Liver (tissue), 3 donors: Measurements from ENCODE around the gene RSPH10B.

ENCODE experiments used
- ATF3 ChIP-seq: IDR thresholded peaks from 2 replicates; pipeline ENCODE4 v1.6.1; 2016; ENCODE audit warnings: antibody characterized with exemption
- EGR1 ChIP-seq, 2 donors: IDR thresholded peaks; 2 replicates each; pipeline ENCODE4 v1.6.1; 2016 to 2018; ENCODE audit warnings: antibody characterized with exemption in 2 of 2, low read depth in 2 of 2
- GABPA ChIP-seq, 2 donors: IDR thresholded peaks in 1 of 2; conservative IDR thresholded peaks in 1 of 2; 2 replicates each; pipeline ENCODE4 v1.6.1; 2016; ENCODE audit warnings: antibody characterized with exemption in 2 of 2, mild to moderate bottlenecking in 1 of 2, moderate library complexity in 1 of 2
- HNF4A ChIP-seq, 2 donors: conservative IDR thresholded peaks; 2 replicates each; pipeline ENCODE4 v1.6.1; 2016; ENCODE audit warnings: antibody characterized with exemption in 2 of 2, mild to moderate bottlenecking in 2 of 2
- JUND ChIP-seq, 2 donors: IDR thresholded peaks; 2 replicates each; pipeline ENCODE4 v1.6.1; 2016; ENCODE audit warnings: antibody characterized with exemption in 2 of 2
- MAX ChIP-seq: IDR thresholded peaks from 2 replicates; pipeline ENCODE4 v1.6.1; 2016; ENCODE audit warnings: antibody characterized with exemption
- NR2F2 ChIP-seq: IDR thresholded peaks from 2 replicates; pipeline ENCODE4 v1.6.1; 2016; ENCODE audit warnings: antibody characterized with exemption
- RAD21 ChIP-seq, 2 donors: IDR thresholded peaks; 2 replicates each; pipeline ENCODE4 v1.6.1; 2016; ENCODE audit warnings: antibody characterized with exemption in 2 of 2, mild to moderate bottlenecking in 2 of 2
- SP1 ChIP-seq: IDR thresholded peaks from 2 replicates; pipeline ENCODE4 v1.6.1; 2018; ENCODE audit warnings: antibody characterized with exemption, mild to moderate bottlenecking
- TAF1 ChIP-seq: conservative IDR thresholded peaks from 2 replicates; pipeline ENCODE4 v1.6.1; 2016; ENCODE audit warnings: antibody characterized with exemption, mild to moderate bottlenecking
- YY1 ChIP-seq: IDR thresholded peaks from 2 replicates; pipeline ENCODE4 v1.6.1; 2016; ENCODE audit warnings: antibody characterized with exemption, mild to moderate bottlenecking
- ZBTB33 ChIP-seq: IDR thresholded peaks from 2 replicates; pipeline ENCODE4 v1.6.1; 2016; ENCODE audit warnings: antibody characterized with exemption
- TF ChIP-seq, protein P1 (sequence below): fragments of 150-350 bp; IDR thresholded peaks from 2 replicates; pipeline ENCODE4 v1.5.1; 2017; ENCODE audit warnings: improper control_type of control experiment, low read depth, low read length; ENCODE audit not compliant: missing input control
- TF ChIP-seq, protein P2 (sequence below): IDR thresholded peaks from 2 replicates; pipeline ENCODE4 v1.6.1; 2016; ENCODE audit warnings: antibody characterized with exemption, mild to moderate bottlenecking
- donor health status: healthy.
- donor health status: healthy.

GRCh38 chr7:6011541-6011940 is 41.1 kb upstream of the RSPH10B start:
- TF ChIP-seq JUND (IDR thresholded peaks at IDR 0.05): no peak
- TF ChIP-seq, protein P1, sequence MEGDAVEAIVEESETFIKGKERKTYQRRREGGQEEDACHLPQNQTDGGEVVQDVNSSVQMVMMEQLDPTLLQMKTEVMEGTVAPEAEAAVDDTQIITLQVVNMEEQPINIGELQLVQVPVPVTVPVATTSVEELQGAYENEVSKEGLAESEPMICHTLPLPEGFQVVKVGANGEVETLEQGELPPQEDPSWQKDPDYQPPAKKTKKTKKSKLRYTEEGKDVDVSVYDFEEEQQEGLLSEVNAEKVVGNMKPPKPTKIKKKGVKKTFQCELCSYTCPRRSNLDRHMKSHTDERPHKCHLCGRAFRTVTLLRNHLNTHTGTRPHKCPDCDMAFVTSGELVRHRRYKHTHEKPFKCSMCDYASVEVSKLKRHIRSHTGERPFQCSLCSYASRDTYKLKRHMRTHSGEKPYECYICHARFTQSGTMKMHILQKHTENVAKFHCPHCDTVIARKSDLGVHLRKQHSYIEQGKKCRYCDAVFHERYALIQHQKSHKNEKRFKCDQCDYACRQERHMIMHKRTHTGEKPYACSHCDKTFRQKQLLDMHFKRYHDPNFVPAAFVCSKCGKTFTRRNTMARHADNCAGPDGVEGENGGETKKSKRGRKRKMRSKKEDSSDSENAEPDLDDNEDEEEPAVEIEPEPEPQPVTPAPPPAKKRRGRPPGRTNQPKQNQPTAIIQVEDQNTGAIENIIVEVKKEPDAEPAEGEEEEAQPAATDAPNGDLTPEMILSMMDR: no peak
- no peak for TF ChIP-seq MAX
- TF ChIP-seq YY1: no peak
- TF ChIP-seq RAD21 (IDR thresholded peaks at IDR 0.05): no peak
- TF ChIP-seq, protein P2, sequence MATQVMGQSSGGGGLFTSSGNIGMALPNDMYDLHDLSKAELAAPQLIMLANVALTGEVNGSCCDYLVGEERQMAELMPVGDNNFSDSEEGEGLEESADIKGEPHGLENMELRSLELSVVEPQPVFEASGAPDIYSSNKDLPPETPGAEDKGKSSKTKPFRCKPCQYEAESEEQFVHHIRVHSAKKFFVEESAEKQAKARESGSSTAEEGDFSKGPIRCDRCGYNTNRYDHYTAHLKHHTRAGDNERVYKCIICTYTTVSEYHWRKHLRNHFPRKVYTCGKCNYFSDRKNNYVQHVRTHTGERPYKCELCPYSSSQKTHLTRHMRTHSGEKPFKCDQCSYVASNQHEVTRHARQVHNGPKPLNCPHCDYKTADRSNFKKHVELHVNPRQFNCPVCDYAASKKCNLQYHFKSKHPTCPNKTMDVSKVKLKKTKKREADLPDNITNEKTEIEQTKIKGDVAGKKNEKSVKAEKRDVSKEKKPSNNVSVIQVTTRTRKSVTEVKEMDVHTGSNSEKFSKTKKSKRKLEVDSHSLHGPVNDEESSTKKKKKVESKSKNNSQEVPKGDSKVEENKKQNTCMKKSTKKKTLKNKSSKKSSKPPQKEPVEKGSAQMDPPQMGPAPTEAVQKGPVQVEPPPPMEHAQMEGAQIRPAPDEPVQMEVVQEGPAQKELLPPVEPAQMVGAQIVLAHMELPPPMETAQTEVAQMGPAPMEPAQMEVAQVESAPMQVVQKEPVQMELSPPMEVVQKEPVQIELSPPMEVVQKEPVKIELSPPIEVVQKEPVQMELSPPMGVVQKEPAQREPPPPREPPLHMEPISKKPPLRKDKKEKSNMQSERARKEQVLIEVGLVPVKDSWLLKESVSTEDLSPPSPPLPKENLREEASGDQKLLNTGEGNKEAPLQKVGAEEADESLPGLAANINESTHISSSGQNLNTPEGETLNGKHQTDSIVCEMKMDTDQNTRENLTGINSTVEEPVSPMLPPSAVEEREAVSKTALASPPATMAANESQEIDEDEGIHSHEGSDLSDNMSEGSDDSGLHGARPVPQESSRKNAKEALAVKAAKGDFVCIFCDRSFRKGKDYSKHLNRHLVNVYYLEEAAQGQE: no peak
- TF ChIP-seq GABPA (IDR thresholded peaks at IDR 0.05 in 1 of 2, conservative IDR thresholded peaks at IDR 0.05 in 1 of 2): no peak
- no peak for TF ChIP-seq SP1
- no peak for TF ChIP-seq ATF3
- no peak for TF ChIP-seq ZBTB33
- TF ChIP-seq HNF4A (conservative IDR thresholded peaks at IDR 0.05): no peak
- no peak for TF ChIP-seq EGR1 (IDR thresholded peaks at IDR 0.05; ENCODE audit: low read depth in 2 of 2)
- TF ChIP-seq TAF1: no peak
- no peak for TF ChIP-seq NR2F2
